Hippocampal formation (tissue), 2 donors: ENCODE results near the gene PLK5.

Experiments used
- DNase-seq, 2 donors: peaks; one replicate each; lab custom pipeline; 2025; lab: John Stamatoyannopoulos, UW

The PLK5 gene

DNA sequence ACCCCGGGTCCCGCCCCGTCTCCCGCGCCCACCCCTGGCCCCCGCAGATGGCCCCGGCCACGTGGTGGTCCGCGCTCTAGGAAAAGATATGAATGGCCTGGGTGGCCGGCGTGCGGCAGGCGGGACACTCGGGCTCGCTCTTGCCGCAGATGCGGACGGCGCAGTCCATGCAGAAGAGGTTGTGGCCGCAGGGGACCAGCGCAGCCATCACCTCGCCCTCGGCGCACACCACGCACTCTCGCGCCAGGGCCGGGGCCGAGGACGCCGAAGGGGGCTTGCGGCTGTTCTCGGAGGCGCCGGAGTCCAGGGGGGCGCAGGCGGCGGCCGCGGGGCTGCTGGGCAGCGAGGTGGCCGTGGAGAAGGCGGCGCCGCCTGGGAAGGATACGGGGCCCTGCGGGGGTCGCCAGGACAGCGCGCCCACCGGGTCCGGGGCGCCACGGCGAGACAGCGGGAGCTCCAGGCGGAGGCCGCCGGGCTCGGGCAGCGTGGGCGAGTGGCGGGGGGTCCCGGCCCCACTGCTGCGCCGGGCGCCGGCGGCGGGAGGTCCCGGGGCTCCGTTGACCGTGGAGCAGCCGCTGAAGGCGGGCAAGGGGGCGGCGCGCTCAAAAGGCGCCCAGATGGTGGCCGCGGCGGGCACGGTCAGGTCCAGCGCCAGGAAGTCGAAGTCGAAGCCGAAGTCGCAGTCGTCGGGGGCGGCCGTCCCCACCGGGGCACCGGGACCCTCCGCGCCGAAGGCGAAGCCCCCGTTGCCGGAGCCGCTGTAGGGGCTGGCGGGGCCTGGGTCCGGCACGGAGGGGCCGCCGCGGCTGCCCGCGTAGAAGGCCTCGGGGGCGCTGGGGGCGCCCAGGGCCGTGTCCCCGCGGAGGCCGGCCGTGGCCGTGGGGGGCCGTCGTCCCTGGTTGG, 31.9 kb downstream of the PLK5 start:
- DNase-seq = no peak

DNA sequence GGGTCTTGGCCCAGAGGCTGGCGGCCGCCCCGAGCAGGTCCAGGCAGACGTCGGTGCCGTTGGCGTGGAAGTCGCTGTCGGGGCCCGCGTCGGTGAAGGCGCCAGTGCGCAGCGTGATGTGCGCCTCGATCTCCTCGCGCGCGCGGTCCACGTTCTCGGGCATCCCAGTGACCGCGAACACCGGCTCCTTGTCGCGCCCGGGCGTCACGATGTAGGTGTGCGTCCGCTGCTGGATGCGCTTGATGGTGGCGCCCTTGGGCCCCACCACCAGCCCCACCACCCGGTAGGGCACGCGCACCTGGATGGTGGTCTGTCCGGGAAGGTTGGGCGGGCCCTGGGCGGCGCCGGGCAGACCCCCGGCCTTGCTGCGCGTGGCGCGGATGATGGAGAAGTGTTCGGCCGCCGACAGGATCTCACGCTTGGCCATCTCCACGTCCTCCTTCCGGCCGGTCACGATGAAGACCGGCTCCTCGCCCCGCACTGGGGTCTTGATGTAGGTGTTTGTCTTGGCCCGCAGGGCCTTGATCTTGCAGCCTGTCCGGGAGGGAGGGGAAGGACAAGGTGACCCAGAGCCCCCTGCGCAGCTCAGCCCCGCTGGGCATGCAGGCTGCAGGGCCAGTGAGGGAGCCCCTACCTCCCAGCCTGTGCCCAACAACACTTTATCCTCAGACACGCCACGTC, 32.7 kb downstream of the PLK5 start:
- no peak for DNase-seq

DNA sequence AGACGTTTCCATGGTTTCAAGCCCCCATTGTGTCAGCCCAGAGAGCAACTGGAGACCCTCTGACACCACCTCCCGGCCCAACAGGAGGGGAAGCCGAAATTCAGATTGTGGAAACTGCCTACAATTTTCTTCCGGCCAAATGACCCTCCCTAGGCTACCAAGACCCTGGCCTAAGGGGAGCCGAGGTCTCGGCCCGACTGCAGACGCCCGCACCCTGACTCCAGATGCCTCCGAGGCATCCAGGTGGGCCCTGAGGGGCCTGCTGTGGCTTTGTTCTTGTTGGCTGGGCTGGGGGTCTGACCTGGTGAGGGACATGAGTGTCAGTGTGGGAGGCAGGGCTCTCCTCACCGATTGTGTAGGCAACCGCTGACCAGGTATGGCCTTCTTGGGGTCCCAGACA, 34.7 kb downstream of the PLK5 start:
- DNase-seq = no peak

DNA sequence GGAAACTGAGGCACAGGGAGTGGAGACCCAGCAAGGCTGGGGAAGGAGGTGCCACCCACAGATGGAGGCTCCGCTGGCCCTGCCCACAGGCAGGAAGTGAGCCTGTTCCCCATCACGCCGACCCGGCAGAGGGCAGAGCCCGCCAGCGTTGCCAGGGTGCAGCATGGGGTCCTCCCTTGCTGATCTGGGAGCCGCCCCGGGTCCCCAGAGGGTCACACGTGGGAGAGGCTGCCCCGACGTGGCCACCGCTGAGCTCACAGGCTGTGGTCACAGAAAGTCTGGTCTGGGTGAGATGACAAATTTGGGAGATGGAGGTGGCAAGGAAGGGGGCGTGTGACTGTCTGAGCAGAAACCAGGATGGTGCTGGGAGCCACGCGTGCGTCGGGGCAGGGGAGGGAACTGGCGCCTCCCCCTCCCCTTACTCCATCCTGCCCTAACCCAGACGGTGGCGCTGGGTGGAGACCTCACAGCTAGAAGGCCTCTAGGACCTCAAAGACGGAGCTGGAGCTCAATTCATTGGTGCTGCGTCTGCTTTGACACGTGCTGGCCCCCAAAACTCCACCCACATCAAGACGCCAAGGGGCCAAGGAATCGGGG, 36.5 kb downstream of the PLK5 start:
- no peak for DNase-seq

DNA sequence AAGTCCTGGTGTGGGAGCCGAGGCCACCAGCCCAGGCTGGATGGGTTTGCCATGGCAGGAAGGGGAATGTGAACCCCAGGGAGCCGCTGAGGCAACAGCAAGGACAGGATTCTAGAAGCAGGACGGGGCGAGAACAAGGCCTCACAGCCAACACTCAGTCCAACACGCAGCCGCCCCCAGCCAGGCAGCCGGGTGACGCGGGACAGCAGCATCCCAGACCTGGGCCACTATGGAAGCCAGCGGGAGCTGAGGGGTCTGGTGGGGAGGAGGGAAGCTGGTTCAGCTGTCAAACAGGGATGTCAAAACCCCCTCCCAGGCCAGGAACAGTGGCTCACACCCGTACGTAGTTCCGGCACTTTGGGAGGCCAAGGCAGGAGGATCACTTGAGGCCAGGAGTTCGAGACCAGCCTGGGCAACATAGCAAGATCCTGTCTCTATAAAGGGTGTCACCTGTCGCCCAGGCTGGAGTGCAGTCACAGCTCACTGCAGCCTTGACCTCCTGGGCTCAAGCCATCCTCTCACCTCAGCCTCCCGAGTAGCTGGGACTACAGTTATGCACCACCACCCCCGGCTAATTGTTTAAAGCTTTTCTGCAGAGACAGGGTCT, 37.5 kb downstream of the PLK5 start:
- no peak for DNase-seq

DNA sequence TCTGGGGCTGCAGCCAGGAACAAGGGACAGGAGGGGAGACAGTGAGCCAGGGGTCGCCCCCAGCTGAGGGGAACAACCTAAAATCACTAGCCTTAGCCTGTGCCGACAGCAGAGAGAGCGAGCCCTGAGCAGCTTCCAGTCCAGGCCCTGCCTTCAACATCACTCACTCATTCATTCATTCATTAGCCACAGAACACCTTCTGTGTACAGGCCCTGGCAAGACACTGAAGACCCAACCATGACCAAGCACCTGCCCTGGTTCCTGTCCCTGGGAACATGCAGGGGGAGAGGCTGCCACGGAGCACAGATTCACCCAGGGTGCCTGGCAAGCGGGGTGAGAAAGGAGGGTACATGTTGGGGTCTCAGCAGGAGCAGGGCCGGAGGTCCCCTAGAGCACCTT, 39.4 kb downstream of the PLK5 start:
- DNase-seq = no peak

DNA sequence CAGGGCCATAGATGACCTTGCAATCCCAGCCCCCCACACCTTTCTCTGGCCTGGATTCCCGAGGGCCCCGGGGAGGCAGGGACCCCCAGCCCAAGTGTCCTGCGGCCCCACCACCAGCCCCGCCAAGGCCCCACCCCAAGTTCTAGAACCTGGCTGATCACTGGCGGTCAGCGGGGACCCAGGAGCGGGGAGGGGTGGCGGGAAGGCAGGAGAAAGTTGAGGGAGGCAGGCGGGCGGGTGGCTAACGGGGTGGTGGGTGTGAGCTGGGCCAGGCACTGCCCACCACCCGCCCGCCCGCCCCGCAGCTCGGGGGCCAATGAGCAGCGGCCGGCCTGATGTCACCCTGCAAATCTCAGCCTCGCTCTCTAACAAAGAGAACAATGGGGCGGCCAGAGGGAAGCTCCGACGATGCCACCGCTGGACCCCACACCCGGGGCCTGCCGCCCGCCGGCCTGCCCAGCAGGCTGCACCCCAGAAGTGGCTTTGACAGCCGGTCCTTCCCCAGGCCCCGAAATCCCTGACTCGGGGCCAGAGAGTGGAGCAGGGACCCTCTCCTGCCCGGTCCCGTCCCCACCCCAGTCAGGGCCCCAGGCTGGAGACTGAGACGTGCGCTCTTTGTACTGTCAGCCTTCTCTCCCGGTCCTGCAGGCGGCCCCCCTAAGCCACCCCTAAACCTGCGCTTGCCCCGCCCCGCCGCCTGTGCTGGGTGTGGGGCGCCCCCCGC, 42.7 kb downstream of the PLK5 start:
- DNase-seq = peak; percentile 86 to 93

DNA sequence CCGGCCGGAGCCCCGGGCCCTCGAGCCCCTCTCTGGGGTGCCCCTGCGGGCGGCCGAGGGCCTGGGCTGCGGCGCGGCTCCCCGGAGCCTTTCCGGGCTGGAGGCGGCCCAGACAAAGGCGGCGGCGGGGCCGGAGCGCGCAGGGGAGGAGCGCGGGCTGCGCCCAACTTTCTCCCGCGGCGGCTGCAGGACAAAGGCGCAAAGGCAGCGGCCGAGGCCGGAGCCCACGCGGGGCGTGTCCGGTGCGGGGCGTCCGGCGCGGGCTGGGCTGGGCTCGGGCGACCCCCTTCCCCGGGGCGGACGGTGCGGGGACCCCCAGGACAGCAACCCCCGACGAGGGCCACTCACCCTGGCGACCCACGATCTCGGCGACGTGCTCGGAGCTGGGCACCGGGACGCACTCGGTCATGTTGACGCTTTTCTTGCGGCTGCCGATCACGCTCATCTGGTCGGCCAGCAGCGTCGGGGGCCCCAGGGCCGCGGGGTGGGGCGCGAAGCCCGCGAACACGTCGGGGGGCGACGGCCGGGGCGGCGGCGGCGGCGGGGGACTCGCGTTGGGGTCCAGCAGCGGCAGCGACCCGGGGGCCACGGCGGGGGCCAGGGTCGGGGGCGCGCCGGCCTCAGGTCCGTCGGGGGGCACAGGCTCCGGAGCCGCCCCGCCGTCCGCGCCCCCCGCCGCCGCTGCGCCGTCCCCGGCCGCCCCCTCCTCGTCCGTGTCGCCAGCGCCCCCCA, 43.4 kb downstream of the PLK5 start:
- no peak for DNase-seq

DNA sequence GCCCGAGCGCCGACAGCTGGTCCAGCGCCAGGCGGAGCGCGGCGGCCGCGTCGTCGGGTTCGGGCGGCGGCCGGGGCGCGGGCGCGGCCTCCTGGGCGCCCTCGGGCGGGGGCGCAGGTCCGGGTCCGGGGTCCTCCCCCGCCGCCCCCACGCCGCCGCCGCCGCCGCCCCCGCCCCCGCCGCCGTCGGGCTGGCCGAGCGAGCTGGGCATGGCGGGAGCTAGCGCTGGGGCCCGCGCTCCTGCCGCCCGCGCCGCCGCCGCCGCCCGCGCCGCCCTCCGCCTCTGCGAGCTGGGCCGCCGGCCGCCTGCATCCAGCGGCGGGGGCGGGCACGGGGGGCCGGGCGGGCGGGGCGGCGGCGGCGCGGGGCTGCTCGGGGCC, 44.0 kb downstream of the PLK5 start:
- no peak for DNase-seq

DNA sequence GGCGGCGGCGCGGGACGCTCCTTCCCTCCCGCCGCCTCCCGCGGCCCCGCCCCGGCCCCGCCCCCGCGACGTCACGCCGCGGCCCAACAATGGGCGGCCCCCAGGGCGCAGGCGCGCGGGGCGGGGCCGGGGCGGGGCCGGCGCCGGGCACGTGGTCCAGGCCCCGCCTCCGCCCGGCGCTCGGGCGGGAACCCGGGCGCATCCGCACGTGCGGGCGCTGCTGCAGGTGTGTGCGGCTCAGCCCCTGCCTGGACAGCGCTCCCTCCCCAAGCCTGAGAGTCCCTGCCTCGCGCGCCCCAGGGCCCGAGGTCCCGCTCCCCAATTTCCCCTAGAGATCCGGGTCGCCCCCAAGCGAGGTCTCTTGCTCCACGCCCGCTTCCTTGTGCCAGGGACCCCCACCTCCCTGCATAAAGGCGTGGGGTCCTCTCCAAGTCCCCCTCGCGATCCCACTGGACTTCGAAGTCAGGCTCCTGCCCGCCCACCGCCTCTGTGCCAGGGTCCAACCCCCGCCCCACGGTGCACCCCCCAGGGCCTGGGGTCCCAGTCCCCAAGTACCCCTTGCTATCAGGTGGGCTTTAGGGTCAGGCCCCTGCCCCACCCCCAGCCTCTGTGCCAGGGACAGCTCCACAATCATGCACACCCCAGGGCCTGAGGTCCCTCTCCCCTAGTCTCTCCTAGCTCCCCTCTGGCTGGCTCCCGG, 44.6 kb downstream of the PLK5 start, which contains the start of gene MEX3D:
Gene MEX3D (minus strand): TSS at position 6 of the 700 bp plus-strand sequence. CDS start 267 bp downstream, outside the sequence.
- peak; percentile 7 to 37 for DNase-seq

DNA sequence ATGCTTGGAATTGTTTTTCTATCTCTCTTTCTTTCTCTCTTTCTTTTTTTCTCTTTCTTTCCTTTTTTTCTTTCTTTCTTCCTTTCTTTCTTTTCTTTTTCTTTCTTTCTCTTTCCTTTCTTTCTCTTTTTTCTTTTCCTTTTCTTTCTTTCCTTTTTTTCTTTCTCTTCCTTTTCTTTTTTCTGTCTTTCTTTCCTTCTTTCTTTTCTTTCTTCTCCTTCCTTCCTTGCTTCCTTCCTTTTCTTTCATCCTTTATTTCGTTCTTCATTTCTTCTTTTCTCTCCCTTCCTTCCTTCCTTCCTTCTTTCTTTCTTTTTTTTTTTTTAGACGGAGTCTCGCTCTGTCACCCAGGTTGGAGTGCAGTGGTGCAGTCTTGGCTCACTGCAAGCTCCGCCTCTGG, 46.1 kb downstream of the PLK5 start:
- DNase-seq = no peak

DNA sequence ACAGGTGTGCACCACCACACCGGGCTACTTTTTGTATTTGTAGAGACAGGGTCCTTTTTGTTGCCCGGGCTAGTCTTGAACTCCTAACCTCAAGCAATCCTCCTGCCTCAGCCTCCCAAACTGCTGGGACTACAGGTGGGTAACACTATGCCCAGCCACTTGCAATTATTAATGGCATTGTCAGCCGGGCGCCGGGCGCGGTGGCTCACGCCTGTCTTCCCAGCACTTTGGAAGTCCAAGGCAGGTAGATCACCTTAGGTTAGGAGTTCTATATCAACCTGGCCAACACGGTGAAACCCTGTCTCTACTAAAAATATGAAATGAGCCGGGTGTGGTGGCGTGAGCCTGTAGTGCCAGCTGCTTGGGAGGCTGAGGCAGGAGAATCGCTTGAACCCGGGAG, 47.0 kb downstream of the PLK5 start:
- DNase-seq = no peak

DNA sequence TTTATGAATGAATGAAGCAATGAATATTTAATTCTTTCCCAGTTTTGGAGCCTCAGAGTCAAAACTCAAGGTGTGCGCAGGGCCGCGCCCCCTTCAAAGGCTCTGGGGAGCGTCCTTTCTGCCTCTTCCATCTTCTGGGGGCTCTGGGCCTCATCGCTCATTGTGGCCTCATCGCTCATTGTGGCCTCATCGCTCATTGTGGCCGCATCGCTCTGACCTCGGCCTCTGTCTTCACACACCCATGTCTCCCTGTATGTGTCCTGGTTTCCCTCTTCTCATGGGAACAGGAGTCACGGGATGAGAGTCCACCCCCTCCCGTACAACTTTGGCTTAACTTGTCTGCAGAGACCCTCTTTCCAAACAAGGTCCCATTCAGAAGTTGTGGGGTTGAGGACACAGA, 47.5 kb downstream of the PLK5 start:
- DNase-seq = no peak

DNA sequence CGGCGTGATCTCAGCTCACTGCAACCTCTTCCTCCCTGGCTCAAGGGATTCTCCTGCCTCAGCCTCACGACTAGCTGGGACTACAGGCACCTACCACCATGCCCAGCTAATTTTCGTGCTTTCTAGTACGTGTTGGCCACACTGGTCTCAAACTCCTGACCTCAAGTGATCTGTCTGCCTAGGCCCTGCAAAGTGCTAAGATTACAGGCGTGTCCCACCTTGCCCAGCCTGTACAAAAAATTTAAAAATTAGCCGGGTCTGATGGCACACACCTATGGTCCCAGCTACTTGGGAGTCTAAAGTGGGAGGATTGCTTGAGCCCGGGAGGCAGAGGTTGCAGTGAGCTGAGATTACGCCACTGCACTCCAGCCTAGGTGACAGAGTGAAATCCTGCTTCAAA, 48.9 kb downstream of the PLK5 start:
- DNase-seq = no peak

DNA sequence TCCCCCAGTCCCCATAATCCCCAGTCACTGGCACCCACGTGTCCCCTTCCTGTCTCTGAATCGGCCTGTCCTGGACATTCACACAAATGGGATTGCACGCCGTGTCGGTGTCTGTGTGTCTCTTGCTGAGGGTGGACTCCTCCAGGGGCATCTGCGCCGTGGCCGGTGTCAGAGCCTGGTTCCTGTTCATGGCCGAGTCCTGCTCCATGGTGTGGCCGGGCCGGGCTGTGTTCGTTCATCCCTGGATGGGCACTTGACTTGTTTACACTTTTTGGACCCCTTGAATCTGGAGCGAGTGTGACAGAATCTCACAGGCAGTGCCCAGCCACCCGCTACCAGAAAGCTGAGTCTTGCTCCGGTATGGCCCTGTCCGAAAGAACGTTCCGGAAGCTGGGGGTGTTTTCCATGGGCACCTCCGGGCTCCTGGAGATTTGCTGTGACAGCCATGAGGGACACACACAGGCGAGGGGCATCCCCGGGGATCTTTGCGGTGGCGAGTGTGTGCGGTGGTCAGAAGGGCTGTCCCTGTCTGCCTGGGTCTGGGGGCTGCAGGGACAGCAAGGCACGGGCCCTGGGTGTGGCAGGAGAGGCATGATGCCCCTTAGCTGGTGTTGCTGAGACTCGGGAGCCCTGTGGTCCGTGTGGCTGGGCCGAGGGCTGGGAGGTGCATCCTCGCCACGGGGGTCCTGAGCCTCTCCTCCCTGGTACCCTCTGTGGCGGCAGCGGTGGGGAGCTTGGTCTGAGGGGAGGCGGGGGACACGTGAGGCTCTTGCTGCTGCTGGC, 50.7 kb downstream of the PLK5 start:
- no peak for DNase-seq

DNA sequence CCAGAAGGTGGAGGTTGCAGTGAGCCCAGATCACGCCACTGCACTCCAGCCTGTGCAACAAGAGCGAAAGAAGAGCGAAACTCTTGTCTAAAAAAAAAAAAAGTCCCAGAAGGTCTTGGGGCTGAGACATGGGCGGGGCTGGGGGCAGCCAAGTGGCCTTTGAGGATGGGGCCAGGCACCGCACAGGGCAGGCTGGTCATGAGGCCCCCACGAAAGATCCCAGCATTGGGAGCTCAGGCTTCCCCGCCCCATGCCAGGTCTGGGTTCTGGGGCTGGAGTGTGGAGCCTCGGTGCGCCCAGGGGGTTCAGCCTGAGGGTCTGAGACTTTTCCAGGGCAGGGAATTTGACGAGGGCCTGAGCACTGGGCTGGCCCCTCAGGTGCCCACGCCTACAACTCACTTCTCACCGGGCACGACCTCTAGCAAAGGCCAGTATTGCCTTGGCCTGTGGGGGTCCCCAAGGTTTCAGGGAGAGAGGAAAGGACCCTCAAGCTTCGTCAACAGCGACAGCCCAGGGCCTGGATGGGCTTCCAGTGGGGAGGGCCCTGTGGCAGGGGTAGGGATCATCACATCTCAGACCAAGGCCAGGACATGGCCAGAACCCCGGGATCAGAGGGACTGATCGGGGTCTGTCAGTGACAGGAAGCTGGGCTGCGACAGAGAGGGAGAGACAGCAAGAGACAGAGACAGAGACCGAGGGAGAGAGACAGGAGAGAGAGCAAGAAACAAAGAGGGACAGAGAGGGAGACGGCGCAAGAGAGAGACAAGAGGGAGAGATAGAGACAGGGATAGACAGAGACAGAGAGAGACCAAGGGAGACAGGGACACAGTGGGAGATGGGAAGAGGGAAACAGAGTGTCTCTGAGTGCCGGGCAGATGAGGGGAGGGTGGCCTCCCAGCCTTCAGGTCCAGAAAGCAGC, 51.7 kb downstream of the PLK5 start:
- DNase-seq = no peak

DNA sequence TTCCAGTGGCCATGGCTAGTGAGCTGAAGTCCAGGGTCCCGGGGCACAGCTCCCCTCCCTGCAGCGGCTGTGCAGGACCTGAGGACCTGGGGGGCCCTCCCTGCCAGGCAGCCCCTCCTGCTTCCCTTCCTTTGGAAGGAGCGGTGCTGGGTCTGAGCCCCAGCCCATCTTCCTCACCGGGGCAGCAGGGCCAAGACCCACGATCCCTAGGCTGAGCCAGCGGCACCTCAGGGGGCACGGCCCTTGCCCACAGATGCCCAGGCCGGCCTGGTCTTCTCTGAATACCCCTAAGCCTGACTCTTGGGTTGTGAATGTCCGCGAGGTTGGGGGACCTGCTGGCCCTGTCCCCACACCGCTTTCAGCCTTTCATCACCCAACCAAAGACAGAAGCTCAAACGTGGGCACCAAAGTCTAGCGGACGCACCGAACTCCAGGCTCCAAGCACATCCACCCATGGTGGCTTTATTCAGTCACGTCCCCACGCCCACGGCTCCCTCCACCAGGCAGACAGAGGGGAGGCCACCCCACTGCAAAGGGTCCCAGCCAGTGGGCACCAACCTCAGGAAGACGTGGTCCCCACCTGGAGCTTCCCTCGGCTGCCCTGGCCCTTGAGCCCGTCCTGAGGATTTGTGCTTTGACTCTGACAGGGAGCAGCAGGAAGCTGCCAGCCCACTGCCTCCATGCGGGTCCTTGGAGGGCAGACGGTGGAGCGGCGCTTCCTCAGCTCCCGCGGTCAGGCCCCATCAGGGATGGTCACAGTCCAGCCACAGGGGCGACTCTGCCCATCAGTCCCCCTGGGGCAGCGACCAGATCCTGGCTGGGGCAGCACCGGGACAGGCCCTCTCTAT, 52.6 kb downstream of the PLK5 start:
- DNase-seq = no peak
